Esophagus squamous epithelium (tissue), 5 donors: ENCODE results near the gene FKBP10. TPM values are rescaled to one million over a fixed set of nuclear protein-coding genes. Genes with fewer than 3 reads are reported as not detected.

ENCODE experiments used
- DNase-seq: peaks from one replicate; lab custom pipeline; 2025; lab: John Stamatoyannopoulos, UW
- H3K27ac ChIP-seq, 4 donors: fragments of 200-600 bp; sonication (generic); one replicate each; pipeline ENCODE4 v1.5.1; 2016 to 2019; ENCODE audit warnings: mild to moderate bottlenecking in 1 of 4
- H3K27me3 ChIP-seq, 4 donors: fragments of 200-600 bp; sonication (generic); 1 replicate in 3 of 4; 2 replicates in 1 of 4; pipeline versions ENCODE4 v1.5.1 to v1.6.0; 2017 to 2021; ENCODE audit warnings: antibody characterized with exemption in 1 of 4
- H3K36me3 ChIP-seq, 3 donors: fragments of 200-600 bp; sonication (generic); one replicate each; pipeline ENCODE4 v1.5.1; 2016 to 2019
- H3K4me1 ChIP-seq, 3 donors: fragments of 200-600 bp; sonication (generic); one replicate each; pipeline ENCODE4 v1.5.1; 2017 to 2019
- H3K4me3 ChIP-seq, 4 donors: fragments of 200-600 bp; sonication (generic); 1 replicate in 3 of 4; 2 replicates in 1 of 4; pipeline ENCODE4 v1.5.1; 2016 to 2019; ENCODE audit warnings: mild to moderate bottlenecking in 2 of 4, moderate library complexity in 1 of 4
- H3K9me3 ChIP-seq, 3 donors: fragments of 200-600 bp; sonication (generic); one replicate each; pipeline ENCODE4 v1.5.1; 2016 to 2019
- POLR2A ChIP-seq, 4 donors: fragments of 450-650 bp; IDR thresholded peaks; one replicate each; pipeline ENCODE4 v1.6.1; 2017; ENCODE audit warnings: antibody characterized with exemption in 4 of 4, mild to moderate bottlenecking in 4 of 4, moderate library complexity in 3 of 4
- WGBS, 2 donors: methylation state at CpG; one replicate each; pipeline ENCODE4 v1.1.5; 2018; 5-methylcytosine and 5-hydroxymethylcytosine counted together
- intact Hi-C: fragments of 100-400 bp; cut with DNase I; formaldehyde crosslinking; loops from one replicate; pipeline ENCODE4 v1.15.0; 2022
- total RNA-seq, 4 donors: library from RNA; depleted of rRNA; stranded (reverse); fragments of >200 nt; gene quantifications; one replicate each; pipeline ENCODE4 v1.1.0, GENCODE V29; 2016
- TF ChIP-seq, protein P1 (sequence below), 6 experiments: fragments of 450-650 bp in 4 of 6; fragments of 200-600 bp in 2 of 6; sonication (generic) in 2 of 6; IDR thresholded peaks; one replicate each; pipeline ENCODE4 v1.5.1; 2016 to 2019; ENCODE audit warnings: antibody characterized with exemption in 6 of 6, mild to moderate bottlenecking in 4 of 6, moderate library complexity in 4 of 6
- donor health status: DM: yes; HTN: yes; CAD: no.

FKBP10 gene
- total RNA-seq, 4 donors from 2014 or later = 0.19 to 21.4 (median 8.4) TPM

DNA sequence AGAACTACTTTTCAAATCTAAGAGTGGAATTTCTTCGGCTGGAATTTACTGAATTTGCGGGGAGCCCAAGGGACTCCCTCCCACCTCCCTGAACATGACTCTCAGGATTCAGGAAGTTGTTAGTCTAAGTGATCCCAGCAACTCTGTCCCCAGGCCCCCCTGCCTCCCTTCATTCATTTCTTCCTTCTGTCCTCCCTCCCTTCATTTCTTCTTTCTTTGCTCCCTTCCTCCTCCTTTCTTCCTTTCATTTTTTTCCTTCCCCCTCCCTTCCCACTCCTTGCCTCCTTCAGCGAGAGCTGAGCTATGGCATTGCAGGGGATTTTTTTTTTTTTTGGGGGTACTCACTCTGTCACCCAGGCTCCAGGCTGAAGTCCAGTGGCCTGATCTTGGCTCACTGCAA is 15.4 kb upstream of the FKBP10 start:
- peak overlapping the region in 1 of 4 donors; percentile 29 for H3K27ac ChIP-seq
- 95 to 100% methylated on average over 3 of the region's 3 CpGs for WGBS, 2 donors

DNA sequence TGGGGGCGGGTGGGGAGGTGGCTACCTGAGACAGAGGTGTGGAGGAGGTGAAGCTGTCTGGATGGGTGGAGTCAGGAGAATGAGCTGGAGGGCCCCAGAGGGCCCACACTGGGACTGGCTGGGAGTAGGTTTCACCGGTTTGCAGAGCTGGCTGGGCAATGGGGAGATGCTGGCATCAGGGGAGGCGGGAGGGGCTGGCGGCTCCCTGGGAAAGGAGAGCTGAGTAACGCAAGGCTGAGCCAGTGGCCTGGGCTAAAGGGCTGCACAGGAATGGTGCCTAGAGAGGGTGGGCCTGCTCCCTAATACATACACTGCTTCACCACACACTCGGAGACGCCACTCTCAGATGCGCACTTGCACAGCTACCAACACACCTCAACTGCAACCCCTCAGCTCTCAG is 13.4 kb upstream of the FKBP10 start:
- intact Hi-C loops = no loop called here
- H3K9me3 ChIP-seq = no peaks in the 10 kb centered on the region
- peak in 1 of 4 donors; percentile 18 for TF ChIP-seq POLR2A (IDR thresholded peaks at IDR 0.05)
- TF ChIP-seq, protein P1, sequence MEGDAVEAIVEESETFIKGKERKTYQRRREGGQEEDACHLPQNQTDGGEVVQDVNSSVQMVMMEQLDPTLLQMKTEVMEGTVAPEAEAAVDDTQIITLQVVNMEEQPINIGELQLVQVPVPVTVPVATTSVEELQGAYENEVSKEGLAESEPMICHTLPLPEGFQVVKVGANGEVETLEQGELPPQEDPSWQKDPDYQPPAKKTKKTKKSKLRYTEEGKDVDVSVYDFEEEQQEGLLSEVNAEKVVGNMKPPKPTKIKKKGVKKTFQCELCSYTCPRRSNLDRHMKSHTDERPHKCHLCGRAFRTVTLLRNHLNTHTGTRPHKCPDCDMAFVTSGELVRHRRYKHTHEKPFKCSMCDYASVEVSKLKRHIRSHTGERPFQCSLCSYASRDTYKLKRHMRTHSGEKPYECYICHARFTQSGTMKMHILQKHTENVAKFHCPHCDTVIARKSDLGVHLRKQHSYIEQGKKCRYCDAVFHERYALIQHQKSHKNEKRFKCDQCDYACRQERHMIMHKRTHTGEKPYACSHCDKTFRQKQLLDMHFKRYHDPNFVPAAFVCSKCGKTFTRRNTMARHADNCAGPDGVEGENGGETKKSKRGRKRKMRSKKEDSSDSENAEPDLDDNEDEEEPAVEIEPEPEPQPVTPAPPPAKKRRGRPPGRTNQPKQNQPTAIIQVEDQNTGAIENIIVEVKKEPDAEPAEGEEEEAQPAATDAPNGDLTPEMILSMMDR (IDR thresholded peaks at IDR 0.05) = no peak
- H3K27me3 ChIP-seq = no peaks in the 10 kb centered on the region
- peak overlapping the region; percentile 84 to 96 (median 92) for H3K27ac ChIP-seq
- H3K4me3 ChIP-seq = no peak overlapping the region
- H3K4me1 ChIP-seq = peaks cover 10 to 49% (median 17%) of the 10 kb centered on the region in 3 donors
- 61 to 80% methylated on average over 5 to 7 of the region's 8 CpGs for WGBS, 2 donors
- H3K36me3 ChIP-seq = no peaks in the 10 kb centered on the region
- DNase-seq = no peak

More for the DNA sequence above, 15.4 kb upstream of the FKBP10 start:
- Histone ChIP-seq H3K36me3 (no peaks in the 10 kb centered on the region), H3K27me3 (no peaks in the 10 kb centered on the region), H3K9me3 (no peaks in the 10 kb centered on the region), H3K4me3 (no peak overlapping the region), H3K4me1 (peaks cover 26 to 64% (median 32%) of the 10 kb centered on the region in 3 donors)
- intact Hi-C loops = no loop called here
- no peak for DNase-seq
- TF ChIP-seq, protein P1 (IDR thresholded peaks at IDR 0.05) = no peak
- no peak for TF ChIP-seq POLR2A (IDR thresholded peaks at IDR 0.05)

DNA sequence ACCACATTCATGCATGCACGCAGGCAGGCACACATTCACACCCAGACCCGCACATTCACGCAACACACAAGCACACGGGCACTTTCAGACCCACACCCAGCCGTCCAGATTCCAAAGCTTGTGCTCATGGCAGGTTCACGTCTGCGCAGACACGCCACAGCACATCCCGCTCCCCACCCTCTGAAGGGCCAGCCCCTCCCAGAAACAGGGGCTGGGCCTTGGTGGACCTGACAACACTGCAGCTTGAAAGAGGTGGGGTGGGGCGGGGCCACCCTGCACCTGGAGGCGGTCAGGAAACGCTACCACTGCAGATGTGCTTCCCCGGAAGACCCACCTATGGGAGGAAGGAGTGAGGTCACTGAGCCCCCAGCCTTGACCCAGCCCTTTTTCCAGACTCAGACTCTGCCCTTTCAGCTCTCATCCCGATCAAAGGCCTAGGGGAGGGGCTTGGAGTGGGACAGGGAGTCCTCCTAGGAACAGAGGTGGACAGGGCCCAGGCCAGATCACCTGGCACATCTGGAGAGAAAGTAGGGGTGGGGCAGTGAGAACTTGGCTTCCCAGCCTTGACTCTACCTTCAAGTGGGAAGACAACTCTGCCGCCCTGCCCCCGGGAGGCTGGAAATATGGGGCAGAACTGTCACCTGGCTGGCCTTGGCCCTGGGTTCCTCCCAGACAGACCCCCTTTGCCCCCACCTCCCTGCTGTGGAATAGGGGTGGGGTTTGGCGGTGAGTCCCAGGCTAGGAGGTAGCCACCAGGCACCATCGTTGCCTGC is 12.0 kb upstream of the FKBP10 start:
- WGBS, 2 donors = 21 to 22% methylated on average over 10 to 13 of the region's 18 CpGs
- TF ChIP-seq, protein P1 (IDR thresholded peaks at IDR 0.05) = no peak
- no peak for TF ChIP-seq POLR2A (IDR thresholded peaks at IDR 0.05)
- intact Hi-C loops = no loop called here
- Histone ChIP-seq H3K4me1 (peaks cover 10 to 44% (median 17%) of the 10 kb centered on the region in 3 donors), H3K27me3 (no peaks in the 10 kb centered on the region), H3K36me3 (no peaks in the 10 kb centered on the region), H3K9me3 (no peaks in the 10 kb centered on the region), H3K4me3 (peak overlapping the region in 3 of 4 donors; percentile 5 to 51 (median 14)), H3K27ac (peak overlapping the region; percentile 90 to 96 (median 92))
- no peak for DNase-seq

DNA sequence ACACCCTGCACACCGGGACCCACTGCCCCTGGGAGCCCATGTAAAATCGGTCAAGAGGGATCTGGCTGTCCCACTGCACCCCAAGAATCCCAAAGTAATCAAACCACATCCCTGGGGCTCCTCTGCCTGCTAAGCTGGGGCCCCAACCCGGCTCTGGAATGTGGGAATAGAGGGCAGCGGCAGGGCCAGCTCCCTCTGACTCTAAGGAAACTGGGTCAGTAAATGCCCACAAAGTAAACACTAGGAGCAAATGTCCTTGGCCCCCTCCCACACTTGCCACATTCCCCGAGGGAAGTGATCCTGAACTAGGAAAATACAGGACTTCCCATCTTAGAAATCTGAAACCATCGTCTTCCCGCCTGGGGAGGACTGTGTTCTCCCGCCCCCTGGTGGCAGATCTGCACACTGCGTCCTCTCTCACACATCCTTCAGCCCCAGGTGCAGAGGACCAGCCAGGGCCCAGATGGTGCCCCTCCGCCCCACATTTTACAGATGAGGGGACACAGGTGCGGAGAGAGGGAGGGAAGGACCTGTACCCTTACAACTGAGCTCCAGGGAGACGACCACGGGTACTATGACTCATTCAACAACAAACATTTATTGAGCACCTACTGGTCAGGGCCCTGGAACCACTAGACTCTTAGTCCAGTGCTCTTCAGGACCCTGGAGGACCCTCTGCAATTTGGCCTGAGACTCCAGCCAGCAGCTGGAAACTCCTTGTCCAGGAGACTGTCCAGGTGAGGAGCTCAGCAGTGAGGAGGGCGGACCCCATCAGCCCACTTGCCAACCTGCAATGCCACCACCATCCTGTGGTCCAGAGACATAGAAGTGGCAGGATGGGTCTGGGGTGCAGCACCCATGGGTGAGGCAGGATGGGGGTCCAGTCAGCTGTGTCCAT is 11.2 kb upstream of the FKBP10 start:
- 13 to 21% methylated on average over 4 to 10 of the region's 14 CpGs for WGBS, 2 donors
- TF ChIP-seq POLR2A (IDR thresholded peaks at IDR 0.05) = no peak
- TF ChIP-seq, protein P1 (IDR thresholded peaks at IDR 0.05) = peak; percentile 95 to 99 (median 99)
- DNase-seq = no peak
- H3K9me3 ChIP-seq = no peaks in the 10 kb centered on the region
- no peaks in the 10 kb centered on the region for H3K36me3 ChIP-seq
- peaks cover 10 to 44% (median 17%) of the 10 kb centered on the region in 3 donors for H3K4me1 ChIP-seq
- H3K4me3 ChIP-seq = peak overlapping the region in 3 of 4 donors; percentile 5 to 51 (median 14)
- H3K27me3 ChIP-seq = no peaks in the 10 kb centered on the region
- intact Hi-C loops = loop anchor here (2.0 kb wide), 1 partner anchor 63 kb away; no protein-coding TSS in a partner anchor
- peak overlapping the region; percentile 90 to 96 (median 92) for H3K27ac ChIP-seq
